SU-DHL-6 (cell line): ENCODE measurements around the gene ZDHHC3.

Source experiments
- EZH2phosphoT487 ChIP-seq: fragments of 200-600 bp; sonication (generic), shearing (Covaris generic); conservative IDR thresholded peaks from 2 replicates; pipeline ENCODE4 v1.6.1; 2018; ENCODE audit warnings: mild to moderate bottlenecking, antibody characterized with exemption, low read length, moderate library complexity, mixed read lengths
- TF ChIP-seq, protein P1 (sequence below): fragments of 200-600 bp; sonication (generic); IDR thresholded peaks from one replicate; pipeline ENCODE4 v1.5.1; 2017; ENCODE audit warnings: antibody characterized with exemption, mild to moderate bottlenecking, low read length, moderate library complexity; ENCODE audit not compliant: insufficient read depth, poor library complexity, severe bottlenecking

DNA sequence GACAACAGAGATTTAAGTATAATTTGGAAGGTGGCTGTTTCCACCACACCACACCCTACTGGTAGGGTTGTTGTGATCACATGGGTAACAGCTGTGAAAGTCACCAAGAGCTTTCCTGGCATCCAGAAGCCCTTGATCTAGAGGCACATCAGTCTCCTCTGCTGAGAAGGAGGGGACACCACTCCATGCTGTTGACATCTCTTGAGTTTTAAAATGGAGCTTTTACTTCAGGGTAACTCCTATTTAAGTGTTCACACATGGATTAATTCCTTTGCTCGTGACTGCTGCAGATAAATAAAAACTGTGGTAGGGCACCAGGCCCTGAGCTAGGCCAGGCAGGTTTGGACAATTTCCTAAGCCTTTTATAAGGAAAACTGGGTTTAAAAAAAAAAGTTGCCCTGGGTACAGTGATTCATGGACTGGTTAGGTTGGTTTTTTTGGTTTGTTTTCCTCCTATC, 7.5 kb upstream of the ZDHHC3 start:
- TF ChIP-seq, protein P1, sequence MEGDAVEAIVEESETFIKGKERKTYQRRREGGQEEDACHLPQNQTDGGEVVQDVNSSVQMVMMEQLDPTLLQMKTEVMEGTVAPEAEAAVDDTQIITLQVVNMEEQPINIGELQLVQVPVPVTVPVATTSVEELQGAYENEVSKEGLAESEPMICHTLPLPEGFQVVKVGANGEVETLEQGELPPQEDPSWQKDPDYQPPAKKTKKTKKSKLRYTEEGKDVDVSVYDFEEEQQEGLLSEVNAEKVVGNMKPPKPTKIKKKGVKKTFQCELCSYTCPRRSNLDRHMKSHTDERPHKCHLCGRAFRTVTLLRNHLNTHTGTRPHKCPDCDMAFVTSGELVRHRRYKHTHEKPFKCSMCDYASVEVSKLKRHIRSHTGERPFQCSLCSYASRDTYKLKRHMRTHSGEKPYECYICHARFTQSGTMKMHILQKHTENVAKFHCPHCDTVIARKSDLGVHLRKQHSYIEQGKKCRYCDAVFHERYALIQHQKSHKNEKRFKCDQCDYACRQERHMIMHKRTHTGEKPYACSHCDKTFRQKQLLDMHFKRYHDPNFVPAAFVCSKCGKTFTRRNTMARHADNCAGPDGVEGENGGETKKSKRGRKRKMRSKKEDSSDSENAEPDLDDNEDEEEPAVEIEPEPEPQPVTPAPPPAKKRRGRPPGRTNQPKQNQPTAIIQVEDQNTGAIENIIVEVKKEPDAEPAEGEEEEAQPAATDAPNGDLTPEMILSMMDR, result no peak
- no peak for TF ChIP-seq EZH2phosphoT487
